WTC11 (cell line): ENCODE measurements around the gene COL18A1.
"Not testable (repeated sequence)": the region's sequence is repeated elsewhere in the genome, so short reads cannot be mapped to it uniquely, and the experiment has no call there.

Source experiments
- CBFB ChIP-seq: sonication (generic); formaldehyde crosslinking; IDR thresholded peaks from 2 replicates; pipeline ENCODE4 v1.8.1; 2022; ENCODE audit warnings: mild to moderate bottlenecking, low read depth, missing genetic modification reagents
- CREB1 ChIP-seq: sonication (generic); formaldehyde crosslinking; IDR thresholded peaks from 2 replicates; pipeline ENCODE4 v1.8.0; 2023; ENCODE audit warnings: mild to moderate bottlenecking, missing genetic modification reagents
- CREM ChIP-seq: sonication (generic); formaldehyde crosslinking; IDR thresholded peaks from 2 replicates; pipeline ENCODE4 v1.8.1; 2022; ENCODE audit warnings: mild to moderate bottlenecking, missing genetic modification reagents, moderate library complexity
- GABPB1 ChIP-seq: sonication (generic); formaldehyde crosslinking; IDR thresholded peaks from 2 replicates; pipeline ENCODE4 v1.8.1; 2023; ENCODE audit warnings: mild to moderate bottlenecking, missing genetic modification reagents
- SP1 ChIP-seq: sonication (generic); formaldehyde crosslinking; conservative IDR thresholded peaks from 2 replicates; pipeline ENCODE4 v1.8.1; 2022; ENCODE audit warnings: missing genetic modification reagents
- TF ChIP-seq, protein P1 (sequence below): sonication (generic); formaldehyde crosslinking; conservative IDR thresholded peaks from 2 replicates; pipeline ENCODE4 v1.8.1; 2022; ENCODE audit warnings: mild to moderate bottlenecking, missing genetic modification reagents

- not testable (repeated sequence) for TF ChIP-seq CBFB (CRISPR knock-in tag); GABPB1; CREM (CRISPR knock-in tag); SP1 (CRISPR knock-in tag); CREB1 (CRISPR knock-in tag)
- TF ChIP-seq, protein P1, sequence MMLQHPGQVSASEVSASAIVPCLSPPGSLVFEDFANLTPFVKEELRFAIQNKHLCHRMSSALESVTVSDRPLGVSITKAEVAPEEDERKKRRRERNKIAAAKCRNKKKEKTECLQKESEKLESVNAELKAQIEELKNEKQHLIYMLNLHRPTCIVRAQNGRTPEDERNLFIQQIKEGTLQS (CRISPR knock-in tag) = not testable (repeated sequence)
These were observed 38.0 kb downstream of the COL18A1 start for GRCh38 chr21:45442686-45443594.
